DND-41 (cell line): ENCODE measurements around the gene CTPS2.
"Not testable (repeated sequence)": the region's sequence is repeated elsewhere in the genome, so short reads cannot be mapped to it uniquely, and the experiment has no call there.

Experiments used
- ATAC-seq: fragments of 200-7000 bp; cut with Tn5 transposase; 3 replicates; pipeline ENCODE4 v1.9.1; 2021; ENCODE audit warnings: low read depth; ENCODE audit not compliant: insufficient read depth
- DNase-seq: peaks from one replicate; pipeline ENCODE4 v3.0.0-alpha.2; 2020
- H2AFZ ChIP-seq: 2 replicates; pipeline ENCODE4 v1.6.0; 2012; ENCODE audit warnings: low read depth, low read length
- H3K27ac ChIP-seq: 2 replicates; pipeline ENCODE4 v1.5.1; 2012; ENCODE audit warnings: low read length, inconsistent platforms
- H3K27me3 ChIP-seq: fragments of 200-600 bp; sonication (generic); 2 replicates; pipeline ENCODE4 v1.6.0; 2012; ENCODE audit warnings: low read length, mild to moderate bottlenecking, inconsistent platforms; ENCODE audit not compliant: insufficient read depth, poor library complexity
- H3K36me3 ChIP-seq: 2 replicates; pipeline ENCODE4 v1.5.1; 2012; ENCODE audit warnings: low read length, inconsistent platforms; ENCODE audit not compliant: insufficient read depth
- H3K4me1 ChIP-seq: 2 replicates; pipeline ENCODE4 v1.5.1; 2012; ENCODE audit warnings: mild to moderate bottlenecking, low read length; ENCODE audit not compliant: insufficient read depth
- H3K4me2 ChIP-seq: 2 replicates; pipeline ENCODE4 v1.6.0; 2012; ENCODE audit warnings: mild to moderate bottlenecking, moderate library complexity, low read length, inconsistent platforms; ENCODE audit not compliant: insufficient read depth
- H3K4me3 ChIP-seq, 2 experiments: fragments of 200-600 bp in 1 of 2; shearing (Covaris generic) in 1 of 2; 2 replicates each; pipeline ENCODE4 v1.5.1; 2012 to 2016; ENCODE audit warnings: inconsistent platforms in 2 of 2, low read length in 2 of 2, mild to moderate bottlenecking in 2 of 2, low read depth in 1 of 2, moderate library complexity in 1 of 2
- H3K79me2 ChIP-seq: 2 replicates; pipeline ENCODE4 v1.6.0; 2012; ENCODE audit warnings: low read length, inconsistent platforms; ENCODE audit not compliant: insufficient read depth
- H3K9ac ChIP-seq: 2 replicates; pipeline ENCODE4 v1.6.0; 2012; ENCODE audit warnings: low read depth, mild to moderate bottlenecking, inconsistent platforms, low read length, moderate library complexity
- H3K9me3 ChIP-seq: 2 replicates; pipeline ENCODE4 v1.5.1; 2012; ENCODE audit warnings: low read length, moderate library complexity, mild to moderate bottlenecking, inconsistent platforms; ENCODE audit not compliant: insufficient read depth, severe bottlenecking
- H4K20me1 ChIP-seq: 2 replicates; pipeline ENCODE4 v1.6.0; 2012; ENCODE audit warnings: low read length; ENCODE audit not compliant: insufficient read depth
- CTCF ChIP-seq: IDR thresholded peaks from 2 replicates; pipeline ENCODE4 v1.5.1; 2012; ENCODE audit warnings: borderline replicate concordance, low read length, moderate library complexity, mild to moderate bottlenecking; ENCODE audit not compliant: poor library complexity, severe bottlenecking; ENCODE audit errors: extremely low read depth
- EZH2 ChIP-seq: IDR thresholded peaks from 3 replicates; pipeline ENCODE4 v1.6.1; 2012; ENCODE audit warnings: borderline replicate concordance, low read depth, mild to moderate bottlenecking, moderate library complexity, low read length, inconsistent platforms; ENCODE audit not compliant: severe bottlenecking

Gene CTPS2

GRCh38 chrX:16628946-16629595, 83.4 kb downstream of the CTPS2 start:
- no peaks in the 10 kb centered on the region for H3K27me3 ChIP-seq
- TF ChIP-seq EZH2 (no peak), CTCF (no peak)
- no peak for ATAC-seq
- no peaks in the 10 kb centered on the region for H3K36me3 ChIP-seq
- H3K9ac ChIP-seq, result no peak overlapping the region
- H3K4me3 ChIP-seq, result no peak overlapping the region
- DNase-seq, result no peak
- H3K27ac ChIP-seq, result no peak overlapping the region
- H3K4me2 ChIP-seq, result no peak overlapping the region
- no peaks in the 10 kb centered on the region for H3K9me3 ChIP-seq
- H3K4me1 ChIP-seq, result no peaks in the 10 kb centered on the region
- no peaks in the 10 kb centered on the region for H4K20me1 ChIP-seq
- H3K79me2 ChIP-seq, result no peaks in the 10 kb centered on the region
- H2AFZ ChIP-seq, result no peak overlapping the region

- not testable (repeated sequence) for H3K9ac ChIP-seq, DNase-seq, H3K36me3 ChIP-seq, ATAC-seq, H3K9me3 ChIP-seq, H3K4me3 ChIP-seq, H3K4me2 ChIP-seq, H2AFZ ChIP-seq, H4K20me1 ChIP-seq, H3K79me2 ChIP-seq, H3K27ac ChIP-seq, H3K27me3 ChIP-seq, H3K4me1 ChIP-seq
Observed at GRCh38 chrX:16628511-16628910, 84.0 kb downstream of the CTPS2 start.

GRCh38 chrX:16619024-16619423, 93.4 kb downstream of the CTPS2 start:
- Histone ChIP-seq H2AFZ (no peak overlapping the region), H3K4me2 (no peak overlapping the region), H3K27me3 (no peaks in the 10 kb centered on the region), H4K20me1 (no peaks in the 10 kb centered on the region), H3K4me3 (no peak overlapping the region), H3K9ac (no peak overlapping the region), H3K9me3 (no peaks in the 10 kb centered on the region), H3K27ac (no peak overlapping the region), H3K79me2 (no peaks in the 10 kb centered on the region), H3K4me1 (no peaks in the 10 kb centered on the region), H3K36me3 (peaks cover 18% of the 10 kb centered on the region)
- TF ChIP-seq CTCF, result no peak
- no peak for TF ChIP-seq EZH2
- ATAC-seq (no peak), DNase-seq (no peak)

- Histone ChIP-seq H3K27me3 (no peaks in the 10 kb centered on the region), H3K4me1 (no peaks in the 10 kb centered on the region), H3K4me2 (no peak overlapping the region), H4K20me1 (no peaks in the 10 kb centered on the region), H2AFZ (no peak overlapping the region), H3K27ac (no peak overlapping the region), H3K4me3 (no peak overlapping the region), H3K79me2 (no peaks in the 10 kb centered on the region), H3K9me3 (no peaks in the 10 kb centered on the region), H3K36me3 (peaks cover 18% of the 10 kb centered on the region), H3K9ac (no peak overlapping the region)
- TF ChIP-seq CTCF (no peak), EZH2 (no peak)
- DNase-seq (no peak), ATAC-seq (no peak)
Observed at GRCh38 chrX:16618422-16618821, 94.0 kb downstream of the CTPS2 start.
